SW480 (cell line): ENCODE data around the gene ZNF669.
"Not testable (repeated sequence)": the region's sequence is repeated elsewhere in the genome, so short reads cannot be mapped to it uniquely, and the experiment has no call there.

Experiments
- DNase-seq: peaks from one replicate; pipeline ENCODE4 v3.0.0-alpha.2; 2016; ENCODE audit warnings: low spot score

Gene ZNF669

GRCh38 chr1:247103859-247104591 lies at the start of gene ZNF669:
Gene ZNF669, minus strand, starts transcription at chr1:247104356. Its CDS starts 157 bp downstream, at chr1:247104199.
- DNase-seq, result peak; percentile 95

GRCh38 chr1:247147781-247148180 lies 43.6 kb upstream of the ZNF669 start:
- DNase-seq, result no peak

GRCh38 chr1:247147120-247147519 lies 43.0 kb upstream of the ZNF669 start:
- DNase-seq, result not testable (repeated sequence)

GRCh38 chr1:247146671-247147070 lies 42.5 kb upstream of the ZNF669 start:
- no peak for DNase-seq

- DNase-seq, result no peak
These were observed 41.1 kb upstream of the ZNF669 start for GRCh38 chr1:247145279-247145678.

- not testable (repeated sequence) for DNase-seq
These were observed 35.4 kb upstream of the ZNF669 start for GRCh38 chr1:247139557-247139956.

GRCh38 chr1:247131236-247131635 lies 27.1 kb upstream of the ZNF669 start:
- no peak for DNase-seq

GRCh38 chr1:247127519-247128282 lies 23.5 kb upstream of the ZNF669 start:
- not testable (repeated sequence) for DNase-seq

- not testable (repeated sequence) for DNase-seq
These were observed 22.4 kb upstream of the ZNF669 start for GRCh38 chr1:247126601-247127000.

- DNase-seq, result not testable (repeated sequence)
These were observed 22.0 kb upstream of the ZNF669 start for GRCh38 chr1:247126166-247126565.

GRCh38 chr1:247121382-247121781 lies 17.2 kb upstream of the ZNF669 start:
- DNase-seq, result no peak

- DNase-seq, result not testable (repeated sequence)
These were observed 16.2 kb upstream of the ZNF669 start for GRCh38 chr1:247120408-247120668.

- DNase-seq, result no peak
These were observed 15.6 kb upstream of the ZNF669 start for GRCh38 chr1:247119600-247120407.

- DNase-seq, result peak; percentile 65
These were observed 14.8 kb upstream of the ZNF669 start for GRCh38 chr1:247118946-247119446.

- DNase-seq, result no peak
These were observed 11.4 kb upstream of the ZNF669 start for GRCh38 chr1:247115545-247115944.

GRCh38 chr1:247115141-247115510 lies 11.0 kb upstream of the ZNF669 start:
- DNase-seq, result no peak

GRCh38 chr1:247114351-247115140 lies 10.4 kb upstream of the ZNF669 start:
- no peak for DNase-seq

- no peak for DNase-seq
These were observed 9.6 kb upstream of the ZNF669 start for GRCh38 chr1:247113733-247114271.

- no peak for DNase-seq
These were observed 8.9 kb upstream of the ZNF669 start for GRCh38 chr1:247113094-247113497.

- no peak for DNase-seq
These were observed 8.3 kb upstream of the ZNF669 start for GRCh38 chr1:247112479-247112781.

- peak; percentile 29 for DNase-seq
These were observed 7.7 kb upstream of the ZNF669 start for GRCh38 chr1:247111700-247112478.
